NCI-H128 (cell line): ENCODE data around the gene CLBA1.

Experiments
- DNase-seq: peaks from one replicate; lab custom pipeline; 2025; ENCODE audit not compliant: unreplicated experiment; lab: John Stamatoyannopoulos, UW

CLBA1 gene

DNA sequence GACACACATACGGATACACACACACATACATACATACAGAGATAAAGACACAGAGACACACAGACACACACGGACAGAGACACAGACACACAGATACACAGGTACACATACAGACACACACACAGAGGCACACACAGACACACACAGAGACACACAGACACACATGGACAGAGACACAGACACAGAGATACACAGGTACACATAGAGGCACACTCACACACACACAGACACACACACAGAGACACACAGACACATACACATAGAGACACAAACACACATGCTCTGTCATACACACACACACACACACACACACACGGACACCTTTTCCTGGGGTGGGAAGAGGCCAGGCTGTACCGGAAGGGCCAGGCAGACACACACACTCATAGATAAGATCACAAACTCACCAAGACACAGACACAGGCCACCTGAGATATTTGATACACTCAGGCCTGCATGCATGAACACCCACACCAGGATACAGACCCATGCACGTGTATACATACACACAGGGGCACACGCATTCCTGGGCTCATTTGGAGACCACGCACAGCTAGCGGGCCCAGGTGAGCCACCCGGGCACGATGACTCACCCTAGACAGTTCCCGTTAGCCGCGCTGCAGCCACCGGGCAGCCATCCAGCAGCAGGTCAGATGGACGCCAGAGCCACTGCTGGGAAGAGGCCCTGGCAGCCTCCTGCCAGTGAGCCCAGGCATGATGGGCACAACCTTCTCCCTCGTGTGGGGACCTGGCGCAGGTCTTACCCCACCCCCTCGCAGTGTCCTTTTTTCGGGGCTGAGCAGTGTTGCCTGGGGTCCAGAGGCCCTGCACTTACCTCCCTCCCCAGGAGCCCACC, 5.6 kb upstream of the CLBA1 start:
- no peak for DNase-seq

DNA sequence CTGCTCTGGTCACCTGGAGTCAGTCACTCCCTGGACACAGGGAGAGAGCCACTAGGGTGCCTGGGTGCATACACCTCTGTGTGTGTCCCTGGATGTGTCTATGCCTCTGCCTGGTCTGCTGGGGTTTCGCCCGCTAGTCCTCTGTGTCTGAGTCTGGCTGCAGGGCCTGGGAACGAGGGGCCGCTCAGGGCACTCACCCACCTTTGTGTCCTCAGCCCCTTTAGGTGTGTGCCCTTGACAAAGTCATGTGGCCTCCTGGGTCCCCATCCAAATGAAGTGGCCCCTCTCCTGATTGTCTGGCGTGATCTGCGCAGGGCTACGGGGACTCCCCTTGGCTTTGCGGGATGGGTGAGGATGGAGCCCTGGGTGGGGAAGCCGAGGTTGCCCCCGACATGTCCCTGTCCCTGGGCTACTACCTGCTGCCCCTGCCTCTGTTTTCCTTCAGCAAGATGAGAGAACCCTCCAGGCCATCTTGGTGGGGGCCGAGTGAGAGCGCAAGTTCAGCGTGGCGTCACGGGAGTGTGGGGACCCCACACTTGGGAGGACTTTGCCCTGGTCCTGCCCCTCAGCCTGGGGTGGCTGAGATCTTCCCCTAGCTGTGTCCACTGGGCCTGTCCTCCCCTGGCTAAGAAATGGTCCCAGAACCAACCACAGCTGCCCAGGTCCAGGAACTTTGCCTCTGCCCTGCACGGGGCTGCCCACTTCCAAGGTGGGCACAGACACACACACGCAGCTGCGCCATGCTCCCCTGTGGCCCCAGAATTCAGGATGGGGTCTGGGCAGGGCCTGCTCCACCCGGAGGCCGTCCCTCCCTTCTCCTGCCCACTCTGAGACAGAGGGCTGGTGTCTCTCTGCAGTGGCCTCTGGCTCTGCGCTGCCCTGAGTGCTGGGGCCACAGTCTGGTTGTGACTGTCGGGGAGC, 4.7 kb upstream of the CLBA1 start:
- no peak for DNase-seq

DNA sequence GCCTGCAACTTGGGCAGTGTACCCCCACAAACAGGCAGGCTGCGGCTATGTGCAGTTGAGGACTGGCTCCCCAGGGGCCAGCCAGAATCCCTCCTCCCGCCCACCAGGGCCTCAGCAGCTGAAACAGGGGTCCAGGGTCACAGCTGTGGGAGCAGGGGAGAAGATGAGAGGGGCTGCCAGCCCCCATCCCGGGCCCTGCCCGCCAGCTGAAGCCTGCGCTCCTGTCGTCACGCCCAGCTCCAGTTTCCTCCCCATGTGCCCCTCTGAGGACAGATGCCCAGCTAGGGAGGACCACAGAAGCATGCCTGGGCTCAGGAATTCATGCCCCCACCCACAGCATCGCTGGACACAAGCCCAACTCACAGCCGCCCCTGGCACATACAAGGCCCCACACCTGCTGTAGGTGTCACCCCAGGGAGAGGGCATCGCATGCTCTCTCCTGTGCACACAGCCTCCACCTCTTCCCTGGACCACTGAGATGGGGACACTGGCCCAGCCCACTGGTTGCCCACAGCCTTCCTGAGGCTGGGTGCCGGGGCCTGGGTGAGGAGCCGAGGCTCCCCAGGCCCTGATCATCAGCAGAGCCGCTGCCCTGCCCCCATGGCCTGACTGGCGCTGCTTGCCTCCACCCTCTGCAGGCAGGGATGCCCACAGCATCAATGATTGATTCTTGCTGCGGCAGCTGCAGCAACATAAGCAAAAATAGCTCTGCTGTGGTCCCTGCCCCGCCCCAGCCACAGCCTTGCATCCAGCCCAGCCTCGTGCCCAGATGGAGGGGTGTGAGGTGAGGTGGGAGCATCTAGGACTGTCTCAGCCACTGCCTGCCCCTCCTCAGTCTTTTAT, 3.7 kb upstream of the CLBA1 start:
- DNase-seq: no peak

DNA sequence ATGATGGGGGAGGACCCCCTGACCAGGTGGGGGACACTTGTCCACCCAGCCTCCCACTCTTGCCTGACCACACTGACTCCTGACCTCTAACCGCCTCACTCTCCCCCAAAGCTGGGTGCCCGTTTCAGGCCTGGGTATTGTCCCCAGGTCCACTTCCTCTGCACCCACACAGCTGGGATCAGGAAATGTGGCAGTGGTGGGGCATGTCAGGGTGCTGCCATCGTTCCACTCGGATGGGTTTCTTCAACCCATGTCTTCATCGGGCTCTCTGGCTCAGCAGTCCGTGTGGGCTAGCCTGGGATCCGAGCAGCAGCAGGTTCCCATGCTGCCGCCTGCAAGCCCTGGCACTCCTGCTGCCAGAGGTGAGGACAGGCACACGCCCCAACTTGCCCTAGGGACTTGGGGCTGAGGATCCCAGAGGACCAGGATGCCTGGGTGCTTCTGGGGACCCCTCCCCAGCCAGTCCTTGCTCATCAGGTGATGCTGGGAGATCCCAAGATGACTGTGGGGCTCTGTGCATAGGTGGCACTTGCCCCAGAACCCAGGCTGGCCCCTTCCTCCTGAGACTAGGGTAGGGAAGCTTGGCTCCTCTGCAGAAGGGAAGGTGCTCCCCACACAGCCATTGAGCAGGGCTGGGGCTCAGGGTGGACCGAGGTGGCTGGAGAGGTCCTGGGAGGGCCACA, 2.9 kb upstream of the CLBA1 start:
- no peak for DNase-seq

DNA sequence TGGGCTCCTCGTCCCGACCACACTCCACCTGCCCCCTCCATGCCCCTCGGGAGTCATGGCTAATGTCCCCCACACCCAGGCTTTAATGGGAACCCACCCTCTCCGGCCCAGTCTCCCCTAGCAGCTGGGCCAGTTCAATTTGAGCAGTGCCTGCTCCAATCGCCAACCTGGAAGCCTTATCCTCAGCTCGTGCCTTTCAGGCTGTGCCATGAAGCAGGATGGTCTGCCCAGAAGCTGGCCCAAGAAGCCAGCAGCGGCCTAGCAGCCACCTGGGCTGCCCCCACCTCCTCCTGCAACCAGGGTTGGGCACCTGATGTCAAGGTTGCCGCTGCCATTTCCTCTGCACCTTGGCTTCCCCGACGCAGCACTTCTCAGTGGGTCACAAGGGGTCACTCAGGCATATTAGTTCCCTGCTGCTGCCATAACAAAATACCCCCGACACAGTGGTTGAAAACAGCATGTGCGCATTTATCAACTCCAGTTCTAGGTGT, 2.3 kb upstream of the CLBA1 start:
- DNase-seq: no peak

DNA sequence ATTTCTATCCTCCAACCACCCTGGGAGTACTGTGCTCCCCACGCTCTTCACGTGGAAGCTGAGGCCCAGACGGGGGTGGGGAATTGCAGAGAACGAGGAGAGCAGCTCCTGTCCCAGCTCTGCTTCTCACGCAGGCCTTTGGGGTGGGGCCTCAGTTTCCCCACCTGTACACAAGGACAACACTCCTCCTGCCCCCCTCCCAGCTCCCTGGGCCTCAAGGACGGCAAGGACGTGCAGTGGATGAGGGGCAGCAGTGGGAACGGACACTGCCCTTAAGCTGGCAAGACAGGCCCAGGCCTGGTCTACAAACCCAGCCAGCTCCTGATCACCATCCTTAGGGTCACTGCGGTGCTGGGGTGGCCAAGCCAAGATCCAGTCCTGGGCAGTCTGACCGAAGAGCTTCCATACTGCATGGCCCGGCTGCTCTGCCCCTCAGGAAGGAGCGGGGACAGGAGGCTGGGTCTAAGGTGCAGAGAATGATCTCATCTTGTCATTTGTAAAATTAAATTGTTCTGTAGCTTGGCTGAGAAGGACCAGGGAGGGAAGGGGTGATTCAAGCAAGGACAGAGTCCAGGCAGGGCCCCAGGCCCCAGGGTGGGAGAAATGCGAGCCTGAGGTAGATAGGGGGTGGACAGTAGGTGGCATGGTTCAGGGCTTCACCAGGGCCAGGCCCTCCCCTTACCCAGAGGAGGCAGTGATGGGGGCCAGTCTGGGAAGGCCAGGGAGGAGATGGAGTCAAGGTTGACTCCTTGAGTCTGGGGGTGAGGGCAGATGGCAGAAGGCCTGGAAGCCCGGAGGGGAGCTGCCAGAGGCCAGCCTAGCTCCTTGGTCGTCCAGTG, 1.3 kb upstream of the CLBA1 start:
- no peak for DNase-seq

DNA sequence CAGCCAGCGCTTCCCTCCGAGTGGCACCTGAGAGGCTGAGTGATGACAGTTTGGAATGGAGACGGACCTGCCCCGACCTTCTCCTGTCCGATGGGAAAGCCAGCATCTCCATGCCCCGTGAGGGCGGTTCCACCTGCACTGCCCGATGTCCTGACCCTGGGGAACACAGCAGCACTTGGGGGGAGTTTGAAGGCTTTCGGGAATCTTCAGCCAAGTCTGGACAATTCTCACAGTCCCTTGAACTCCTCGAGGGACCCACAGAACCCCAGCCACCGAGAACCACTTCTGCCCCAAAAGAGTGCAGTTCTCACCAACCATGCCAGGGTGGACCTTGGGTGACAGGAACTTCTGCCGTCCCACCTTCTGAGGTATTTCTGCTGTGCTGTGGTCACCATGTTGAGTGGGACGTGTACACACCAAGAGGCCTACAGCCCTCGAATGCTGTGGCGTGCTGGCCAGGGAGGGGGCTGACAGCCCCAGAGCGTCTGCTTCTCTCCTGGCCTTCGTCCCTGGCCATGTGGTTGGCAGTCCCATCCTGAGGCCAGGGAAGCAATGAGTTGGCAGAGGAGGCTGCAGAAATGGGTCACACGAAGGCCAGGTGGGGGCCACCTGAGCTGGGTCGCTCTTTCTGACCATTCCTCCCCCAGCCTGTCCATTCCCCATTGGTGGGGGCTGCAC, 1.0 kb downstream of the CLBA1 start:
- no peak for DNase-seq

DNA sequence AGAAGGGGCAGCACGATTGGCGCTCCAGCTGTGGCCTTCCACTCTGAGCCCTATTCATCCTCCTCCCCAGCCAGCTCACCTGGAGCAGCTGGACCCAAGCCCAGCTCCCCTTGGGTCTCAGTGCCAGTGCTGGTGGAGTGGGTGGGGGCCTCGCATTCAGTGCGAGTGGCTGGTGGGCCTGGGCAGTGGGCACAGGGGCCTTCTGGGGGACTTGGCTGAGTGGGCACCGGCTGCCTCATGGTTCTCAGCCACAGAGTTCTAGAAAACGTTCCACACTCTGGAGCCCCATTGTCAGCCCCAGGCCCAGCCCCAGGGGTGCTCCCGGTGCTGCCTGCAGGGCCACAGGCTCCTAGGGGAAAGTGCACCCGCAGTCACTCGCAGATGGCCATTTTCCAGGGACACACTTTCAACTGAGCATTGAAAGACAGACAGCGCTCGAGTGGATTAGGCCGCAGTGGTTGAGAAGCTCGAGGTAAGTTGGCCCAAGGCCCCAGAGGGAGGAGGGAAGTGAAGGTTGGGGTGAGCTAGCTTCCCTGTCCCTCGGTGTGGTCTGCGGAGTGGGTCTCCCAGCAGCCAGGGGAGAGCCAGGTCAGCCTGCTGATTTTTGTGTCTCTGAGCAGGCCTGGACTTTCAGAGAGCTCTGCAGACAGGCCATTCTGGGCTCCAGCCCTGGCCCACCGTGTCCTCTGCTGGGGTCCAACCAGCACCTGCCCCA, 3.8 kb downstream of the CLBA1 start:
- DNase-seq: no peak

DNA sequence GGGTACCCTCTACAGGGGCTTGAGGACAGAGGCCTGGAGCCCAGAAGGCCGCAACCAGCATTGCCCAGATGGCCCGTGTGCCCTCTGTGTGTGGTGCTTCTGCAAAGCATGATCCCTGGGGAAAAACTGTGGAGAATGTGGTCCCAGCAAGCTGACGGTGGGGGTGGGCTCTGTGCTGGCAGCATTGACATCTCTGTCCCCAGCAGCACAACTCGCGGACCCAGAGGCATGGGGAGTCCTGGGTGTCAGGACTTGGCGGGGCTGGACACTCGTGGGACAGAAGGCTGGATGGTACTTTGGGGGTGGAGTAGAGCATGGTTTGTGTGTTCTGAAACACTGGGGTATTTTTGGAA, 4.3 kb downstream of the CLBA1 start:
- DNase-seq: no peak

DNA sequence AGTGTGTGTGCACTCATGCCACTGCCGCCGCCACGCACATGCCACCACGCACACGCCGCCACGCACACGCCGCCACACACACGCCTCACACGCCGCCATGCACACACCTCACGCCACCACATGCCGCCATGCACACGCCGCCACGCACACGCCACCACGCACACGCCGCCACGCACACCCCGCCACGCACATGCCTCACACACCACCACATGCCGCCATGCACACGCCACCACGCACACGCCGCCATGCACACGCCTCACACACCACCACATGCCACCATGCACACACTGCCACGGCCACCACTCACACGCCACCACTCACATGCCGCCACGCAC, 6.3 kb downstream of the CLBA1 start:
- no peak for DNase-seq

DNA sequence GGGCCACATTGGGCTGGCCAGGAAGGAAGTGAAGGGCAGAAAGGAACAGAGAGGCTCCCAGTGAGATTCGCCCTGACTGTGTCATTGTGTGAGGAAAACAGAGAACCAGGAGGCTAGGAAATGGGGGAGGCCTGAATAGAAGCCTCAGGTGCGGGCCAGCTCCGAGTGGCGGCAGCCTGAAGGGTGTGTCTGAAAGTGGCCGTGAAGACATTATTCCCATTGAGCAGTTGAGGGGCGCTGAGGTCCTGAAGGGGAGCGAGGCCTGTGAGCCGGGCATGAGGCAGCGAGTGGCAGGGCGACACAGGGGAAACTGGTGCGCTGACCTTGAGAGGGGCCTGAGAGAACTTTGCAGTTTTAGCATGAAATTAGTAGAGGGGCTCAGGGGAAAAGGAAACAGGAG, 6.9 kb downstream of the CLBA1 start:
- DNase-seq: no peak

DNA sequence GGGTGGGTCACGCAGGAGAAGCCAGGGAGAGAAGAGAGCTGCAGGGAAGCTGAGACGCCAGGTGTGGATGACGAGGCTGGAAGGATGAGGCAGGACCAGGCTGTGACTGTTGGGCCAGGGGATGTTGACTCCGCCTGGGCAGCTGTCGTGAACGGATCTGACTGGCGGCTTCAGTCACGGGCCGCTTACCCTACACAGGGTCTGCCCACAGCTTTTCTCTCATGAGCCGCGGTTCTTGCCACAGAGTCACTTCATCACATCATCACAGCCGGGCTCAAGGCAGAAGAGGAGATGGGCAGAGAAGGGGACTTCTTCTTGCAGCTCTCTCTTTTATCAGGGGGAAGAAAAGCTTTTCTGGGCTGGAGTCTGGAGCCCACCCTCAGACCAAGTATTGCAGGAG, 7.7 kb downstream of the CLBA1 start:
- DNase-seq: no peak

DNA sequence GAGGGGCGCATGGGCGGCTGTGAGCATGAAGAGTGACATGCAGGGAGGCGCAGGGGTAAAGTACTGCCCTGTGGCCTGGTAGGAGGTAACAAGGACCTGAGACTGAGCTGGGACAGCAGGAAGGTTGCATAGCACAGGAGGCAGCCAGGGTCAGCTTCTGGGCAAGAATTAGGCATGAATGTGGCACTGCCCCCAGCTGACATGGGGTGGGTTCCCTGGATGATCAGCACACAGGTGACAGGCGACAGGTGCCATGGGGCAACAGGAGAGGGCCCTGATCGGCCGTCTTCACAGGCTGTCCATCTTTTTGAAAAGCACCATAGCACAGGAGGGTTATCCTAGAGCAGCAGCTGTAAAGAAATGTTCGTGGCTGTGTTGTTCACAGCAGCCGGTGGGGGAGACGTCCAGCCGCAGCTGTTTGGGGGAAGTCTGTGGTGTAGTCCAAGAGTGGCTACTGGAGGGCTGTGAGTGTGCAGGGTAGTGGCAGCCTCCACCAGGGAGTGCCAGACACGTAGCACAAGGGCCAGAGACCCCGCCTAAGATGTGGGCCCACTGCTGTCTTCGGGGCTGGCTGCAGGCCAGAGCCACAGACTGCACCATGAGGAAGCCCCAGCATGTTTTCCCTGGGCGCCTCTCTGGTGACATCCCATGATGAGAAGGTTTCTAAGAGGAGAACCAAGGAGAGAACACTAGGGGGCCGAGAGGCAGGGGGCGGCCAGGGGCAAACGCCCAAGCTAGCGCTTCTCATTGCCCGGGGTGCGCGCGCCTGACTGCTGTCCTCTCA, 8.4 kb downstream of the CLBA1 start:
- DNase-seq: no peak

DNA sequence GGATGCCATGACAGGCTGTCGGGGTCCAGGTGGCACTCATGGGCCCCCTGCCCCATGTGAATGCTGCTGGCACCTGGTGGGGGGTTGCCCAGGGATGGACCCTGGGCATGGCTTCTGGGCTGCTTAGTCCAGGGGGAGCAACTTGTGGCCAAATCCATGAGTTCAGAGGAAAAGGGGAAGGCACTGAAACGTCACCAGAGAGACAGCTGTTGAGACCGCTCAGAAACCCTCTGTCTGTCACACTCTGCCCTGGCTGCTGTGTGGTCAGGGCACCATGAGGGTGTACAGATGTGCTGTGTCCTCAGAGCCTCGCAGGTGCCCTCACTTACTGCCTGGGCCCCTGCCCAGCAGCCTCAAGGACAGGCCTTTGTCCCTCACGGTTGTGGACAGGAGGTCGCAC, 9.4 kb downstream of the CLBA1 start:
- no peak for DNase-seq

DNA sequence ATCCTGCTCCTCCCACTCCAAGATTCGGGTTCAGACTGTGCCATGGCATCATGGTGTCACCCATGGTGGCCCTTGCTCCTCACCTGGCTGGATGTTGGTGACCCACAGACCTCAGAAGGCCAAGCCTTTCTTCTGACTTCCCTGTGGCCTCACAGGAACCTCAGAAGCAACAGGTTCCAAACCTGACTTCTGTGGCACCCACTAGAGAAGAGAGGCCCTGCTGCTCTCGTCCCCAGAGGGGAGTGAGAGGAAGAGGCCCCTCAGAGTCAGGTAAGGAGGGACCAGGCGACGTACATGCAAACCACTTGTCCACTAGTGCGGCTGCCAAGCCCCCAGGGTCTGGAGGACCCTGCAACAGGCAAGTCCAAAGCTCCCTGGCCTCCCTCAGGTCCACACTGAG, 10.4 kb downstream of the CLBA1 start:
- no peak for DNase-seq

DNA sequence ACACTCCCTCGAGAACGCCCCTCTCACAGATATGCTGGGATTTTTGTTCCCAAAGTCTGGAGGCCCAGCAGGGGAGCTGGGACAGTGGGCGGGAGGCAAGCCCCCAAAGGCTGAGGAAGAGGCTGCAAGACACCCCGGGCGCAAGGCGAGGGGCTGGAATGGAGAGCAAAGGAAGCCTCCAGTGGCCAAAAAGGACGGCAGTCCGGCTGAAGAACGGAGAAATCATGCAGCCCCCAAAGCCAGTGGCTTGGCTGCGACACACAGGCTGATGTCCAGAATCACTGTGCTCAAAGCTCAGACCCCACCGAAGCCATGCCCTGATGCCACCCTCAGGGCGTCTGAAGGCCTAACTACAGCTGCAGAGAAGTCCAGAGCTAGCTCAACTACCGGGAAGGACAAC, 10.9 kb downstream of the CLBA1 start:
- no peak for DNase-seq

DNA sequence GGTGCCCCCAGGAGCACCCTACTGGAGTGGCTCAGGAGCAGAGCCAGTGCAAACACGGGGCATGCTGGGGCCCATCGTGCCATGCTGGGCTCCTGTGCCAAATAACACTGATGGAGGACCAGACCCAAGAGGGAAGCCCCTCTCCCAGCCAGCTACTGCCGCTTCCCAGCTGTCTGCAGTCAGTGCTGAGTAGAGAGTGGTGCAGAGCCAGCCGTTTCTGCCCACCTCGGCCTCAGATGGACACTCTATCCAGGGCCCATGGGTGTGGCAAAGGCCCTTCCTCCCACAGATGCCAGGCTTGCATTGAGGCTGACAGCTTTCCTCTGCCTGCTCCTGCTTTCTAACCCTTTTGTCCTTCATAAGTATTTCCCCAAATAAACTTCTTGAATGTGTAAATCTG, 13.2 kb downstream of the CLBA1 start:
- DNase-seq: no peak

DNA sequence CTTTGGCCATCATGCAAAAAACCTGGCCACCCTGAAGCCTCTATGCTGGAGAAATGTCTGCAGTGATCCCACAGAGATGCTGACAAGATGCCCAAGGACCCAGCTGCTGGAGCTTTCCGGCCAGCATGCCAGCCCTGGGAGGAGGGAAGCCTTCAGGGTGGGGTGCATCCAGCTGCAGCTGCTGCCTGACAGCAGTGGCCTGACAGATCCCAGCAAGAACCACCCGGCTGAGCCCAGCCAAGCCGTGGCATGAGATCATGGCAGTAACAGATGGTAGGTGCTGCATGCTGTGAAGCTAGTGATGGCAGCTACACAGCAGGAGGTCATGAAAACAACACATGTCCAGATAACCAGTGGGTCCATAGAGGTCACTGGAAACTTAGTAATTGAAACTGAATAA, 13.8 kb downstream of the CLBA1 start:
- no peak for DNase-seq
